ENCODE data around the gene EVC2. TPM values are rescaled to one million over a fixed set of nuclear protein-coding genes. Genes with fewer than 3 reads are reported as not detected.

EVC2 gene
- total and polyA plus RNA-seq, 9 of the 15 experiments (the other 6 are each of a cell fraction or from before 2014, with no cell fraction given), result 0.03 to 0.55 (median 0.38) TPM; not detected in 1

GRCh38 chr4:5636766-5637670 is 71.3 kb downstream of the EVC2 start:
- Histone ChIP-seq H3K79me2 (ENCODE audit: control insufficient read depth, insufficient read depth, low read length) (no peaks in the 10 kb centered on the region; the same call in 2 of the 3 replicates), H3K4me3 (no peak overlapping the region), H3K27me3 (ENCODE audit: control insufficient read depth in 2 of 2, insufficient read depth in 2 of 2, low read length in 2 of 2) (no peaks in the 10 kb centered on the region; a peak in 1 of 5 replicates), H3K4me2 (ENCODE audit: insufficient read depth, low read length) (no peak overlapping the region), H3K9ac (ENCODE audit: insufficient read depth in 1 of 2, low read depth in 2 of 2, low read length in 2 of 2) (no peak overlapping the region), H2AFZ (ENCODE audit: low read depth, low read length) (no peak overlapping the region), H3K9me3 (replicated peaks; ENCODE audit: control insufficient read depth, insufficient read depth, low read depth, low read length) (no peaks in the 10 kb centered on the region), H3K9me1 (ENCODE audit: control insufficient read depth, insufficient read depth, low read length) (no peaks in the 10 kb centered on the region), H3K4me1 (replicated peaks in 1 of 2; ENCODE audit: control insufficient read depth in 2 of 2, insufficient read depth in 2 of 2, low read length in 2 of 2) (no peaks in the 10 kb centered on the region), H4K20me1 (replicated peaks; ENCODE audit: control insufficient read depth, insufficient read depth, low read length) (no peaks in the 10 kb centered on the region), H3K36me3 (ENCODE audit: control insufficient read depth, insufficient read depth, low read length) (no peaks in the 10 kb centered on the region), H3K27ac (ENCODE audit: extremely low read depth, low read depth, low read length) (no peak overlapping the region)
- POLR2A ChIA-PET, result no interaction called here
- DNase-seq (ENCODE audit: extremely low read depth in 1 of 4, low spot score in 3 of 4), result no peak
- CTCF ChIA-PET (ENCODE audit: low intra/inter-chr PET ratio), result no interaction called here
- 8% methylated on average over 13 of the region's 13 CpGs for WGBS (ENCODE audit: insufficient coverage, low coverage, missing lambda C conversion rate)
- in situ Hi-C loops (cut with MboI) (no loop called here), intact Hi-C loops (cut with micrococcal nuclease) (no loop called here)
- FAIRE-seq, result no peak
- BruUV-seq (replicated peaks), result no TSS peak
- no peak for ATAC-seq
- no peak for TF ChIP-seq HMGXB4 (CRISPR knock-in tag; IDR thresholded peaks at IDR 0.05)
- TF ChIP-seq MTA2 (IDR thresholded peaks at IDR 0.05; ENCODE audit: low read depth), result no peak
- TF ChIP-seq ZNF644 (tag; IDR thresholded peaks at IDR 0.05; ENCODE audit: low read depth), result no peak
- TF ChIP-seq ZNF280A (IDR thresholded peaks at IDR 0.05; ENCODE audit: low read depth, partially characterized antibody), result no peak
- no peak for TF ChIP-seq MEF2D (tag; conservative IDR thresholded peaks at IDR 0.05; ENCODE audit: low read depth)
- TF ChIP-seq FOXK2 (conservative IDR thresholded peaks at IDR 0.05 in 1 of 2, IDR thresholded peaks at IDR 0.05 in 1 of 2; ENCODE audit: low read depth in 2 of 2), result no peak
- no peak for TF ChIP-seq ETS2 (tag; IDR thresholded peaks at IDR 0.05; ENCODE audit: borderline replicate concordance, poor library complexity, severe bottlenecking)
- TF ChIP-seq STAG1 (CRISPR knock-in tag; IDR thresholded peaks at IDR 0.05; ENCODE audit: borderline replicate concordance), result no peak
- no peak for TF ChIP-seq BRF1 (IDR thresholded peaks at IDR 0.05; ENCODE audit: borderline replicate concordance, extremely low read depth, insufficient read length)
- no peak for TF ChIP-seq MAFF (IDR thresholded peaks at IDR 0.05; ENCODE audit: low read length)
- TF ChIP-seq DDX20 (tag; IDR thresholded peaks at IDR 0.05; ENCODE audit: low read depth), result no peak
- no peak for TF ChIP-seq ZNF561 (CRISPR knock-in tag; conservative IDR thresholded peaks at IDR 0.05)
- no peak for TF ChIP-seq PTRF (tag; IDR thresholded peaks at IDR 0.05)
- no peak for TF ChIP-seq DACH1 (IDR thresholded peaks at IDR 0.05; ENCODE audit: partially characterized antibody)
- TF ChIP-seq SOX6 (IDR thresholded peaks at IDR 0.05), result no peak
- no peak for TF ChIP-seq MAZ (CRISPR knock-in tag; conservative IDR thresholded peaks at IDR 0.05 in 1 of 2, IDR thresholded peaks at IDR 0.05 in 1 of 2)
- no peak for TF ChIP-seq HNRNPK (IDR thresholded peaks at IDR 0.05; ENCODE audit: low read depth, low read length, poor library complexity, severe bottlenecking)
